K562 (cell line): ENCODE measurements around the gene SLC35E1. TPM values are rescaled to one million over a fixed set of nuclear protein-coding genes. Genes with fewer than 3 reads are reported as not detected.

ENCODE experiments used
- BCOR ChIP-seq: fragments of 450-650 bp; IDR thresholded peaks from 2 replicates; pipeline ENCODE4 v1.6.1; 2016
- CBFB ChIP-seq: sonication (generic); formaldehyde crosslinking; IDR thresholded peaks from 2 replicates; pipeline ENCODE4 v1.4.0; 2020; ENCODE audit warnings: mild to moderate bottlenecking, missing genetic modification reagents
- CBX5 ChIP-seq: IDR thresholded peaks from 2 replicates; pipeline ENCODE4 v1.6.1; 2014; ENCODE audit warnings: low read depth, borderline replicate concordance
- CREB1 ChIP-seq, 2 experiments: sonication (generic) in 1 of 2; formaldehyde crosslinking in 1 of 2; IDR thresholded peaks; 2 replicates each; pipeline versions ENCODE4 v1.6.1 to v1.8.0; 2012 to 2022; ENCODE audit warnings: inconsistent platforms in 1 of 2, mild to moderate bottlenecking in 1 of 2, missing genetic modification reagents in 1 of 2, moderate library complexity in 1 of 2
- CREBBP ChIP-seq: IDR thresholded peaks from one replicate; pipeline ENCODE4 v1.6.1; 2012; ENCODE audit warnings: low read depth, mild to moderate bottlenecking, control low read depth, inconsistent platforms, low read length
- FIP1L1 ChIP-seq: fragments of 200-400 bp; formaldehyde crosslinking; IDR thresholded peaks from 2 replicates; pipeline ENCODE4 v1.6.1; 2018; ENCODE audit warnings: mild to moderate bottlenecking, low read depth, low read length; ENCODE audit not compliant: poor library complexity, severe bottlenecking
- KHSRP ChIP-seq: fragments of 450-650 bp; IDR thresholded peaks from 2 replicates; pipeline ENCODE4 v1.6.1; 2017
- PATZ1 ChIP-seq: fragments of 250-450 bp; sonication (Bioruptor Pico); IDR thresholded peaks from 2 replicates; pipeline ENCODE4 v1.5.0; 2020; ENCODE audit warnings: mild to moderate bottlenecking, borderline replicate concordance
- PHB2 ChIP-seq: fragments of 450-650 bp; IDR thresholded peaks from 2 replicates; pipeline ENCODE4 v1.6.1; 2017; ENCODE audit warnings: low read depth
- POU5F1 ChIP-seq: fragments of 150-350 bp; IDR thresholded peaks from 2 replicates; pipeline ENCODE4 v1.6.1; 2014; ENCODE audit warnings: borderline replicate concordance, low read length, low read depth, mild to moderate bottlenecking; ENCODE audit not compliant: partially characterized antibody
- RBM14 ChIP-seq: fragments of 200-400 bp; formaldehyde crosslinking; IDR thresholded peaks from 2 replicates; pipeline ENCODE4 v1.6.1; 2018; ENCODE audit warnings: low read depth, mild to moderate bottlenecking, low read length, moderate library complexity, borderline replicate concordance; ENCODE audit not compliant: insufficient read depth
- SIX5 ChIP-seq, 2 experiments: IDR thresholded peaks; 2 replicates each; pipeline ENCODE4 v1.6.1; 2011; ENCODE audit warnings: low read length in 2 of 2, borderline replicate concordance in 1 of 2, low read depth in 1 of 2, mild to moderate bottlenecking in 1 of 2, moderate library complexity in 1 of 2; ENCODE audit not compliant: insufficient read depth in 1 of 2
- ZBTB11 ChIP-seq, 3 experiments: fragments of 200-800 bp in 1 of 3; fragments of 250-450 bp in 1 of 3; fragments of 450-650 bp in 1 of 3; sonication (Bioruptor Pico) in 1 of 3; sonication (Bioruptor generic) in 1 of 3; formaldehyde crosslinking in 1 of 3; IDR thresholded peaks; 2 replicates each; pipeline versions ENCODE4 v1.6.1 to v1.8.0; 2016 to 2022; ENCODE audit warnings: mild to moderate bottlenecking in 2 of 3, missing genetic modification characterization in 2 of 3, missing compliant biosample characterization in 1 of 3, moderate library complexity in 1 of 3
- ZNF12 ChIP-seq: sonication (generic); formaldehyde crosslinking; IDR thresholded peaks from 2 replicates; pipeline ENCODE4 v1.4.0; 2020; ENCODE audit warnings: mild to moderate bottlenecking, missing genetic modification reagents
- ZNF232 ChIP-seq: sonication (generic); formaldehyde crosslinking; IDR thresholded peaks from 2 replicates; pipeline ENCODE4 v1.8.0; 2022; ENCODE audit warnings: mild to moderate bottlenecking, missing genetic modification reagents
- ZNF583 ChIP-seq: fragments of 250-450 bp; sonication (Bioruptor Pico); IDR thresholded peaks from 2 replicates; pipeline ENCODE4 v1.4.0; 2020
- polyA plus RNA-seq, 8 experiments: library from polyadenylated mRNA; depleted of rRNA in 4 of 8; stranded (reverse) in 5 of 8; unstranded in 3 of 8; fragments of >200 nt; fragmentation: Nextera tagmentation in 2 of 8; fragmentation: Illumina TruSeq in 1 of 8; extraction: Ambion mirVana in 2 of 8; extraction: Trizol in 1 of 8; gene quantifications; 2 replicates each; pipeline versions ENCODE4 v1.2.1 to v1.2.3, GENCODE V29; 2011 to 2014; ENCODE audit warnings: inconsistent platforms in 1 of 8, missing spikeins in 1 of 8
- total RNA-seq, 7 experiments: library from RNA; depleted of rRNA in 6 of 7; stranded (reverse); fragments of >200 nt in 6 of 7; fragmentation: Illumina TruSeq in 2 of 7; extraction: Trizol in 2 of 7; gene quantifications; 2 replicates each; pipeline versions ENCODE4 v1.2.1 to v1.2.3, GENCODE V29; 2011 to 2021; ENCODE audit warnings: low replicate concordance in 1 of 7
- TF ChIP-seq, protein P1 (sequence below): IDR thresholded peaks from 2 replicates; pipeline ENCODE4 v1.6.1; 2011; ENCODE audit warnings: borderline replicate concordance, low read depth, mild to moderate bottlenecking, moderate library complexity, low read length; ENCODE audit not compliant: insufficient read depth, poor library complexity, severe bottlenecking

The SLC35E1 gene
- total and polyA plus RNA-seq, 9 of the 15 experiments (the other 6 are each of a cell fraction or from before 2014, with no cell fraction given), result 15.0 to 40.1 (median 25.7) TPM

- TF ChIP-seq ZBTB11 (CRISPR knock-in tag; IDR thresholded peaks at IDR 0.05), result peak; percentile 44 to 96 (median 80); a peak in 5 of 6 replicates
- TF ChIP-seq PHB2, result no peak
- no peak for TF ChIP-seq ZNF232 (CRISPR knock-in tag)
- no peak for TF ChIP-seq CBFB (CRISPR knock-in tag)
- peak; percentile 23 for TF ChIP-seq FIP1L1
- peak; percentile 99 for TF ChIP-seq CREB1 (IDR thresholded peaks at IDR 0.05)
- TF ChIP-seq CREB1 (CRISPR knock-in tag; IDR thresholded peaks at IDR 0.05), result peak; percentile 99
- TF ChIP-seq CREBBP, result no peak
- TF ChIP-seq RBM14, result no peak
- 0 out of 2 replicates have a peak, but pooled peaks have one; percentile 27 for TF ChIP-seq BCOR
- TF ChIP-seq, protein P1, sequence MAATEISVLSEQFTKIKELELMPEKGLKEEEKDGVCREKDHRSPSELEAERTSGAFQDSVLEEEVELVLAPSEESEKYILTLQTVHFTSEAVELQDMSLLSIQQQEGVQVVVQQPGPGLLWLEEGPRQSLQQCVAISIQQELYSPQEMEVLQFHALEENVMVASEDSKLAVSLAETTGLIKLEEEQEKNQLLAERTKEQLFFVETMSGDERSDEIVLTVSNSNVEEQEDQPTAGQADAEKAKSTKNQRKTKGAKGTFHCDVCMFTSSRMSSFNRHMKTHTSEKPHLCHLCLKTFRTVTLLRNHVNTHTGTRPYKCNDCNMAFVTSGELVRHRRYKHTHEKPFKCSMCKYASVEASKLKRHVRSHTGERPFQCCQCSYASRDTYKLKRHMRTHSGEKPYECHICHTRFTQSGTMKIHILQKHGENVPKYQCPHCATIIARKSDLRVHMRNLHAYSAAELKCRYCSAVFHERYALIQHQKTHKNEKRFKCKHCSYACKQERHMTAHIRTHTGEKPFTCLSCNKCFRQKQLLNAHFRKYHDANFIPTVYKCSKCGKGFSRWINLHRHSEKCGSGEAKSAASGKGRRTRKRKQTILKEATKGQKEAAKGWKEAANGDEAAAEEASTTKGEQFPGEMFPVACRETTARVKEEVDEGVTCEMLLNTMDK, result no peak
- no peak for TF ChIP-seq CBX5
- peak; percentile 18 to 48; a peak in 2 of 4 replicates for TF ChIP-seq SIX5 (IDR thresholded peaks at IDR 0.05; ENCODE audit: borderline replicate concordance in 1 of 2, insufficient read depth in 1 of 2, low read depth in 1 of 2, low read length in 2 of 2)
- peak; percentile 93 for TF ChIP-seq KHSRP
- TF ChIP-seq ZNF583 (CRISPR knock-in tag), result no peak
- TF ChIP-seq ZNF12 (CRISPR knock-in tag), result 0 out of 2 replicates have a peak, but pooled peaks have one; percentile 57
- TF ChIP-seq POU5F1, result no peak
- TF ChIP-seq PATZ1 (CRISPR knock-in tag), result no peak
Measured at GRCh38 chr19:16572332-16573211, at the start of gene SLC35E1 (continued).
